HG03457 (cell line): Measurements from ENCODE around the gene ORM1.

Experiments used
- ATAC-seq: cut with Tn5 transposase; IDR thresholded peaks from one replicate; pipeline ENCODE4 v1.9.1; 2021; ENCODE audit warnings: moderate number of reproducible peaks; ENCODE audit not compliant: unreplicated experiment

ORM1 gene

GRCh38 chr9:114341152-114341830 lies 18.4 kb downstream of the ORM1 start:
- no peak for ATAC-seq

- ATAC-seq, result no peak
Observed at GRCh38 chr9:114341991-114342390, 19.1 kb downstream of the ORM1 start.

- no peak for ATAC-seq
Observed at GRCh38 chr9:114342755-114343440, 20.0 kb downstream of the ORM1 start.

- ATAC-seq, result no peak
Observed at GRCh38 chr9:114343471-114344187, 20.7 kb downstream of the ORM1 start.

GRCh38 chr9:114344188-114344566 lies 21.3 kb downstream of the ORM1 start:
- no peak for ATAC-seq

- no peak for ATAC-seq
Observed at GRCh38 chr9:114344692-114345091, 21.8 kb downstream of the ORM1 start.

- no peak for ATAC-seq
Observed at GRCh38 chr9:114345493-114346065, 22.7 kb downstream of the ORM1 start.

GRCh38 chr9:114346146-114346545 lies 23.2 kb downstream of the ORM1 start:
- no peak for ATAC-seq

- ATAC-seq, result no peak
Observed at GRCh38 chr9:114347675-114348074, 24.8 kb downstream of the ORM1 start.

- no peak for ATAC-seq
Observed at GRCh38 chr9:114348261-114348905, 25.5 kb downstream of the ORM1 start.

- peak; percentile 85 for ATAC-seq
Observed at GRCh38 chr9:114348906-114349482, 26.1 kb downstream of the ORM1 start.

- ATAC-seq, result no peak
Observed at GRCh38 chr9:114349713-114350480, 27.0 kb downstream of the ORM1 start.

- ATAC-seq, result no peak
Observed at GRCh38 chr9:114350636-114351401, 27.9 kb downstream of the ORM1 start.

GRCh38 chr9:114351932-114352331 lies 29.0 kb downstream of the ORM1 start:
- no peak for ATAC-seq

GRCh38 chr9:114355821-114356220 lies 32.9 kb downstream of the ORM1 start:
- no peak for ATAC-seq

GRCh38 chr9:114356792-114357191 lies 33.9 kb downstream of the ORM1 start:
- ATAC-seq, result no peak

GRCh38 chr9:114357360-114357759 lies 34.5 kb downstream of the ORM1 start:
- no peak for ATAC-seq

- no peak for ATAC-seq
Observed at GRCh38 chr9:114357911-114358328, 35.0 kb downstream of the ORM1 start.

- no peak for ATAC-seq
Observed at GRCh38 chr9:114359801-114360200, 36.9 kb downstream of the ORM1 start.
